ENCODE measurements around the gene PTPRM.

The PTPRM gene

DNA sequence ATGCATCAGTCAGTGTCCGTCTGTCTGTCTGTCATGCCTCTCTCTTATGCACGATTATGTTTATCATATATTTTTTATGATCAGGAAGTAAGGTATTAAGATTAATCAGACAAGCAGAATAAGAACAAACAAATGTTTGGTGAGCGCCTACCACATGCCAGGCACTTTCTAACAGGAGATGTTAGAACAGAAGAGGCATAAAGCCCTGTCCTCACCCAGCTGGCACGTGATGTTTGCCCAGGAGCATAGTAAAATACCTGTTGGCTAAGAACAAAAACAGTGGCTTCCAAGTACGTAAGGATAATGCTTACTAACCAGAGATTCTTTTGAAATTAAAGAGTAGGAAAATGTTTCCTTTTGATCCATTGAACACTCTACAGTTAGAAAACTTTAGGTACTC is 661.9 kb downstream of the PTPRM start:
- Histone ChIP-seq H2AFZ (ENCODE audit: low read length) (no peak overlapping the region), H3K4me1 (ENCODE audit: low read length) (no peaks in the 10 kb centered on the region), H3K9ac (ENCODE audit: low read length) (no peak overlapping the region), H3K4me3 (ENCODE audit: low read length) (no peak overlapping the region), H3K9me3 (replicated peaks; ENCODE audit: insufficient read depth, low read length) (no peaks in the 10 kb centered on the region), H3F3A (ENCODE audit: insufficient read depth, low read length) (no peaks in the 10 kb centered on the region), H3K9me2 (replicated peaks; ENCODE audit: insufficient read depth, low read length) (no peaks in the 10 kb centered on the region), H3K27ac (ENCODE audit: low read length) (no peak overlapping the region), H3K79me2 (ENCODE audit: low read length) (no peaks in the 10 kb centered on the region), H3K36me3 (replicated peaks; ENCODE audit: insufficient read depth, low read length) (no peaks in the 10 kb centered on the region), H3K27me3 (replicated peaks; ENCODE audit: insufficient read depth, low read length) (no peaks in the 10 kb centered on the region), H4K20me1 (ENCODE audit: insufficient read depth, low read length) (no peaks in the 10 kb centered on the region), H3K4me2 (ENCODE audit: low read depth, low read length) (no peak overlapping the region)
- TF ChIP-seq EZH2phosphoT487 (IDR thresholded peaks at IDR 0.05; ENCODE audit: low read length) = no peak
- TF ChIP-seq EZH2 (optimal IDR thresholded peaks at IDR 0.05; ENCODE audit: low read depth, low read length) = no peak
- no peak for DNase-seq

- Histone ChIP-seq H3K9ac (ENCODE audit: low read length) (no peak overlapping the region), H3K79me2 (ENCODE audit: low read length) (no peaks in the 10 kb centered on the region), H3K36me3 (replicated peaks; ENCODE audit: insufficient read depth, low read length) (no peaks in the 10 kb centered on the region), H3F3A (ENCODE audit: insufficient read depth, low read length) (no peaks in the 10 kb centered on the region), H3K9me3 (replicated peaks; ENCODE audit: insufficient read depth, low read length) (no peaks in the 10 kb centered on the region), H3K9me2 (replicated peaks; ENCODE audit: insufficient read depth, low read length) (no peaks in the 10 kb centered on the region), H3K4me3 (ENCODE audit: low read length) (no peak overlapping the region), H3K4me2 (ENCODE audit: low read depth, low read length) (no peak overlapping the region), H3K27me3 (replicated peaks; ENCODE audit: insufficient read depth, low read length) (no peaks in the 10 kb centered on the region), H4K20me1 (ENCODE audit: insufficient read depth, low read length) (no peaks in the 10 kb centered on the region), H3K4me1 (ENCODE audit: low read length) (no peaks in the 10 kb centered on the region), H2AFZ (ENCODE audit: low read length) (no peak overlapping the region), H3K27ac (ENCODE audit: low read length) (no peak overlapping the region)
- DNase-seq = no peak
- no peak for TF ChIP-seq EZH2phosphoT487 (IDR thresholded peaks at IDR 0.05; ENCODE audit: low read length)
- TF ChIP-seq, protein P1, sequence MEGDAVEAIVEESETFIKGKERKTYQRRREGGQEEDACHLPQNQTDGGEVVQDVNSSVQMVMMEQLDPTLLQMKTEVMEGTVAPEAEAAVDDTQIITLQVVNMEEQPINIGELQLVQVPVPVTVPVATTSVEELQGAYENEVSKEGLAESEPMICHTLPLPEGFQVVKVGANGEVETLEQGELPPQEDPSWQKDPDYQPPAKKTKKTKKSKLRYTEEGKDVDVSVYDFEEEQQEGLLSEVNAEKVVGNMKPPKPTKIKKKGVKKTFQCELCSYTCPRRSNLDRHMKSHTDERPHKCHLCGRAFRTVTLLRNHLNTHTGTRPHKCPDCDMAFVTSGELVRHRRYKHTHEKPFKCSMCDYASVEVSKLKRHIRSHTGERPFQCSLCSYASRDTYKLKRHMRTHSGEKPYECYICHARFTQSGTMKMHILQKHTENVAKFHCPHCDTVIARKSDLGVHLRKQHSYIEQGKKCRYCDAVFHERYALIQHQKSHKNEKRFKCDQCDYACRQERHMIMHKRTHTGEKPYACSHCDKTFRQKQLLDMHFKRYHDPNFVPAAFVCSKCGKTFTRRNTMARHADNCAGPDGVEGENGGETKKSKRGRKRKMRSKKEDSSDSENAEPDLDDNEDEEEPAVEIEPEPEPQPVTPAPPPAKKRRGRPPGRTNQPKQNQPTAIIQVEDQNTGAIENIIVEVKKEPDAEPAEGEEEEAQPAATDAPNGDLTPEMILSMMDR (IDR thresholded peaks at IDR 0.05; ENCODE audit: low read length) = no peak
- TF ChIP-seq EZH2 (optimal IDR thresholded peaks at IDR 0.05; ENCODE audit: low read depth, low read length) = no peak
Measured at GRCh38 chr18:8229787-8230186, 662.7 kb downstream of the PTPRM start.

DNA sequence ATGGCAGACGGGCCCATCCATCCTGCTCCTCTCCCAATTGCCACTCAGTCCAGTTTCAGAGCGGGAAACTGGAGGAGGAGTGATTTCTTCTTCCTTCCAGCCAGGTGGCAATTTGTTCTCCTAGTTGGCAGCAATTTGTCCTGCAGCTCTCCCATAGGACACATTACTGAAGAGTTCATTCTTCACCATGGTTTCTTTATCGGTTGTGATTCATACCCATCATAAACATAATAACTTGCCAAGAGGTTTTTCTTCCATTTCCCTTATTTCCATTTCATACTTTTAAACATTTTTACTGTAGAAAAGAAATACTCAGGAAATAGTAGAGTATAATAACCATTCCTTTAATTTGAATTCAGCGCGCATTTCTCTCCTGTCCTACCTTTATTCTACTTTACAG is 664.2 kb downstream of the PTPRM start:
- Histone ChIP-seq H3K4me2 (ENCODE audit: low read depth, low read length) (no peak overlapping the region), H3K4me3 (ENCODE audit: low read length) (no peak overlapping the region), H3K9me3 (replicated peaks; ENCODE audit: insufficient read depth, low read length) (no peaks in the 10 kb centered on the region), H3K9ac (ENCODE audit: low read length) (no peak overlapping the region), H3K79me2 (ENCODE audit: low read length) (no peaks in the 10 kb centered on the region), H2AFZ (ENCODE audit: low read length) (no peak overlapping the region), H3F3A (ENCODE audit: insufficient read depth, low read length) (no peaks in the 10 kb centered on the region), H4K20me1 (ENCODE audit: insufficient read depth, low read length) (no peaks in the 10 kb centered on the region), H3K4me1 (ENCODE audit: low read length) (no peaks in the 10 kb centered on the region), H3K27me3 (replicated peaks; ENCODE audit: insufficient read depth, low read length) (no peaks in the 10 kb centered on the region), H3K9me2 (replicated peaks; ENCODE audit: insufficient read depth, low read length) (no peaks in the 10 kb centered on the region), H3K27ac (ENCODE audit: low read length) (no peak overlapping the region), H3K36me3 (replicated peaks; ENCODE audit: insufficient read depth, low read length) (no peaks in the 10 kb centered on the region)
- TF ChIP-seq EZH2phosphoT487 (IDR thresholded peaks at IDR 0.05; ENCODE audit: low read length) (no peak), EZH2 (optimal IDR thresholded peaks at IDR 0.05; ENCODE audit: low read depth, low read length) (no peak)
- TF ChIP-seq, protein P1 (IDR thresholded peaks at IDR 0.05; ENCODE audit: low read length) = no peak
- no peak for DNase-seq

DNA sequence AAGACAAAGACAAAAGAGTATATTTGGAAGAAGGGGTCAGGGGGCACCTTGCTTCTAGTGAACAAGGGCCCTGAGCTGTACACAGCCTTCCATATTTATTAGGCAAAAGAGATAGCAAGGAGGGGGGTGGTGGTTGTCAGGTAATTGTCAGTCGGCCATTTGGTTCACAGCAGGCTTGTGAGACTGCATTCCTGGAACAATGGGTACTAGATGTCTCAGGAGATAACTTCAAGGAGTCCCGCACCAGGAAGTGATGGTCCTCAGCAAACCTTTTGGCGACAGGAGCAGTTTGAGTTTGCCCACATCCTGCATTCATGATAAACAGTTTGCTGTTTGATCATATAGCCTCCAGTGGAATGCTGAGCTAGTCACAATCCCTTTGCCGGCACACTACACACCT is 665.7 kb downstream of the PTPRM start:
- DNase-seq = no peak
- no peak for TF ChIP-seq EZH2 (optimal IDR thresholded peaks at IDR 0.05; ENCODE audit: low read depth, low read length)
- TF ChIP-seq, protein P1 (IDR thresholded peaks at IDR 0.05; ENCODE audit: low read length) = no peak
- no peak for TF ChIP-seq EZH2phosphoT487 (IDR thresholded peaks at IDR 0.05; ENCODE audit: low read length)
- Histone ChIP-seq H2AFZ (ENCODE audit: low read length) (no peak overlapping the region), H3K27ac (ENCODE audit: low read length) (no peak overlapping the region), H3K4me2 (ENCODE audit: low read depth, low read length) (no peak overlapping the region), H3K4me3 (ENCODE audit: low read length) (no peak overlapping the region), H4K20me1 (ENCODE audit: insufficient read depth, low read length) (no peaks in the 10 kb centered on the region), H3K9ac (ENCODE audit: low read length) (no peak overlapping the region), H3K9me3 (replicated peaks; ENCODE audit: insufficient read depth, low read length) (no peaks in the 10 kb centered on the region), H3K27me3 (replicated peaks; ENCODE audit: insufficient read depth, low read length) (no peaks in the 10 kb centered on the region), H3K79me2 (ENCODE audit: low read length) (no peaks in the 10 kb centered on the region), H3K4me1 (ENCODE audit: low read length) (no peaks in the 10 kb centered on the region), H3K9me2 (replicated peaks; ENCODE audit: insufficient read depth, low read length) (no peaks in the 10 kb centered on the region), H3F3A (ENCODE audit: insufficient read depth, low read length) (no peaks in the 10 kb centered on the region), H3K36me3 (replicated peaks; ENCODE audit: insufficient read depth, low read length) (no peaks in the 10 kb centered on the region)
